OCI-LY1 (cell line): ENCODE results near the gene HEBP1.

Source experiments
- H2AFZ ChIP-seq: fragments of 200-600 bp; sonication (generic), shearing (Covaris generic); 2 replicates; pipeline ENCODE4 v1.6.0; 2014; ENCODE audit warnings: antibody characterized with exemption, mild to moderate bottlenecking, low read length
- H3F3A ChIP-seq: fragments of 200-600 bp; sonication (generic), shearing (Covaris generic); 2 replicates; pipeline ENCODE4 v1.6.0; 2014; ENCODE audit warnings: mild to moderate bottlenecking, antibody characterized with exemption, low read length, moderate library complexity; ENCODE audit not compliant: insufficient read depth
- H3K27ac ChIP-seq: fragments of 200-600 bp; sonication (generic); 2 replicates; pipeline ENCODE4 v1.5.1; 2014; ENCODE audit warnings: low read length, mixed run types, mild to moderate bottlenecking, low read depth; ENCODE audit not compliant: poor library complexity, severe bottlenecking
- H3K27me3 ChIP-seq: fragments of 200-600 bp; sonication (generic); 2 replicates; pipeline ENCODE4 v1.6.0; 2014; ENCODE audit warnings: antibody characterized with exemption, mild to moderate bottlenecking, low read length, moderate library complexity; ENCODE audit not compliant: insufficient read depth
- H3K36me3 ChIP-seq: fragments of 200-600 bp; sonication (generic); 2 replicates; pipeline ENCODE4 v1.6.1; 2014; ENCODE audit warnings: mild to moderate bottlenecking, antibody characterized with exemption, low read length, moderate library complexity, mixed read lengths; ENCODE audit not compliant: insufficient read depth
- H3K4me1 ChIP-seq: fragments of 200-600 bp; sonication (generic); 2 replicates; pipeline ENCODE4 v1.5.1; 2014; ENCODE audit warnings: mild to moderate bottlenecking, low read length, moderate library complexity; ENCODE audit not compliant: insufficient read depth, severe bottlenecking
- H3K4me2 ChIP-seq: fragments of 200-600 bp; sonication (generic), shearing (Covaris generic); 2 replicates; pipeline ENCODE4 v1.6.1; 2014; ENCODE audit warnings: low read length
- H3K4me3 ChIP-seq: fragments of 200-600 bp; sonication (generic); 2 replicates; pipeline ENCODE4 v1.5.1; 2014; ENCODE audit warnings: low read length, low read depth, mild to moderate bottlenecking, mixed read lengths; ENCODE audit not compliant: poor library complexity, severe bottlenecking
- H3K79me2 ChIP-seq: fragments of 200-600 bp; shearing (Covaris generic); 2 replicates; pipeline ENCODE4 v1.6.1; 2016; ENCODE audit warnings: mixed run types, low read length, mixed read lengths; ENCODE audit not compliant: insufficient read depth
- H3K9ac ChIP-seq: fragments of 200-600 bp; sonication (generic), shearing (Covaris generic); 2 replicates; pipeline ENCODE4 v1.6.1; 2014; ENCODE audit warnings: mild to moderate bottlenecking, low read length, mixed read lengths
- H3K9me2 ChIP-seq: fragments of 200-600 bp; sonication (generic), shearing (Covaris generic); 2 replicates; pipeline ENCODE4 v1.6.1; 2014; ENCODE audit warnings: low read depth, mild to moderate bottlenecking, low read length, mixed read lengths
- H3K9me3 ChIP-seq: fragments of 200-600 bp; shearing (Covaris generic); 2 replicates; pipeline ENCODE4 v1.6.1; 2014; ENCODE audit warnings: low read length, mixed read lengths
- H4K20me1 ChIP-seq: fragments of 200-600 bp; sonication (generic), shearing (Covaris generic); 2 replicates; pipeline ENCODE4 v1.6.0; 2016; ENCODE audit warnings: mild to moderate bottlenecking, low read length; ENCODE audit not compliant: insufficient read depth
- EZH2 ChIP-seq: fragments of 200-600 bp; sonication (generic), shearing (Covaris generic); IDR thresholded peaks from 2 replicates; pipeline ENCODE4 v1.8.0; 2017; ENCODE audit warnings: borderline replicate concordance, mixed run types, mild to moderate bottlenecking, antibody characterized with exemption, low read length, moderate library complexity, mixed read lengths
- TF ChIP-seq, protein P1 (sequence below): fragments of 200-600 bp; sonication (generic), shearing (Covaris generic); IDR thresholded peaks from 2 replicates; pipeline ENCODE4 v1.5.1; 2017; ENCODE audit warnings: mild to moderate bottlenecking, antibody characterized with exemption, low read length, moderate library complexity, mixed read lengths

HEBP1 gene

DNA sequence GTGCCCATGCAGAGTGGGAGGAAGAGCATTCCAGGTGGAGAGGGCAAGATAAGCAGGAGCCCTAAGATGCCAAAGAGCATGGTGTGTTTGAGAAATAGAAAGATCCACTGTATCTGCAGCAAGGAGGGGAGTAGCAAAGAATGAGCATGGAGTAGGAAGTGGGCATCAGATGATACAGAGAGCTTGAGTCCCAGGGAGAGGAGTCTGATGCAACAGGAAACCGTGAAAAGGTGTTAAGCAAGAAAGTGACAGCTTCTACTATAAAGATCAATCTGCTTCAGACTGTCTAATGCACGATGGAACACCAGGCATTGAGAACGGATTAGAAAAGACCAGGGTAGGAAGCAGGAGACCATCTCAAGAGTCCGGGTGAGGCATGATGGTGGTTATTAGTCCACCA lies 35.8 kb downstream of the HEBP1 start:
- Histone ChIP-seq H3K4me3 (no peak overlapping the region), H2AFZ (no peak overlapping the region), H3K27me3 (no peaks in the 10 kb centered on the region), H3K9me3 (no peaks in the 10 kb centered on the region), H3K27ac (no peak overlapping the region), H3K4me1 (no peaks in the 10 kb centered on the region), H3K9me2 (no peaks in the 10 kb centered on the region), H3K79me2 (no peaks in the 10 kb centered on the region), H3F3A (no peaks in the 10 kb centered on the region), H4K20me1 (no peaks in the 10 kb centered on the region), H3K9ac (no peak overlapping the region), H3K4me2 (no peak overlapping the region), H3K36me3 (no peaks in the 10 kb centered on the region)
- TF ChIP-seq, protein P1, sequence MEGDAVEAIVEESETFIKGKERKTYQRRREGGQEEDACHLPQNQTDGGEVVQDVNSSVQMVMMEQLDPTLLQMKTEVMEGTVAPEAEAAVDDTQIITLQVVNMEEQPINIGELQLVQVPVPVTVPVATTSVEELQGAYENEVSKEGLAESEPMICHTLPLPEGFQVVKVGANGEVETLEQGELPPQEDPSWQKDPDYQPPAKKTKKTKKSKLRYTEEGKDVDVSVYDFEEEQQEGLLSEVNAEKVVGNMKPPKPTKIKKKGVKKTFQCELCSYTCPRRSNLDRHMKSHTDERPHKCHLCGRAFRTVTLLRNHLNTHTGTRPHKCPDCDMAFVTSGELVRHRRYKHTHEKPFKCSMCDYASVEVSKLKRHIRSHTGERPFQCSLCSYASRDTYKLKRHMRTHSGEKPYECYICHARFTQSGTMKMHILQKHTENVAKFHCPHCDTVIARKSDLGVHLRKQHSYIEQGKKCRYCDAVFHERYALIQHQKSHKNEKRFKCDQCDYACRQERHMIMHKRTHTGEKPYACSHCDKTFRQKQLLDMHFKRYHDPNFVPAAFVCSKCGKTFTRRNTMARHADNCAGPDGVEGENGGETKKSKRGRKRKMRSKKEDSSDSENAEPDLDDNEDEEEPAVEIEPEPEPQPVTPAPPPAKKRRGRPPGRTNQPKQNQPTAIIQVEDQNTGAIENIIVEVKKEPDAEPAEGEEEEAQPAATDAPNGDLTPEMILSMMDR = no peak
- no peak for TF ChIP-seq EZH2

DNA sequence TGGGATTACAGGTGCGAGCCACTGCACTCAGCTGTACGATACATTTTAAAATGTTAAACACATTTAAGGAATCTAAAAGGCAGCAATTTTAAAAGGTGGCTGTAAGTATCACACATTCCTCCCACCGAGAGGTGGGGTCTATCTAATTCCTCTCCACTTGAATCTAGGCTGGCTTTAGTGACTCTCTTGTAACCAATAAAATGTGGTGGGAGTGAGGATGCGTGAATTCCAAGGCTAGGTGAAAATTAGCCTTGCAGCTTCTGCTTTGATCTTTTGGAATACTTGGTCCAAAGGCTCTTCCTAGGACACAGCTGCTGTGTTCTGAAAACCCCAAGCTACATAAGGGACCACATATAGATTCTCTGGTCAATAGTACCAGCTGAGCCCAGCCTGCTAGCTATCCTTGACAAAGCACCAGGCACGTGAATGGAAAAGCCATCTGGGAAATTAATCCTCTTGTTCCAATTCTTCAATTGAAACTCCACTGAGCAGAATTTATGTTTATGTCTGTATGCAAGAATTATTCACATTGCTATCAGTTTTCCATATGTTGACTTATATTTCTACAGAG lies 39.3 kb downstream of the HEBP1 start:
- no peak overlapping the region for H2AFZ ChIP-seq
- no peak for TF ChIP-seq EZH2
- TF ChIP-seq, protein P1 = no peak
- no peak overlapping the region for H3K4me3 ChIP-seq
- no peaks in the 10 kb centered on the region for H3K9me2 ChIP-seq
- no peaks in the 10 kb centered on the region for H3F3A ChIP-seq
- no peaks in the 10 kb centered on the region for H3K27me3 ChIP-seq
- no peaks in the 10 kb centered on the region for H3K79me2 ChIP-seq
- no peak overlapping the region for H3K9ac ChIP-seq
- H3K9me3 ChIP-seq = no peaks in the 10 kb centered on the region
- no peaks in the 10 kb centered on the region for H4K20me1 ChIP-seq
- no peaks in the 10 kb centered on the region for H3K36me3 ChIP-seq
- no peak overlapping the region for H3K4me2 ChIP-seq
- no peak overlapping the region for H3K27ac ChIP-seq
- H3K4me1 ChIP-seq = no peaks in the 10 kb centered on the region

DNA sequence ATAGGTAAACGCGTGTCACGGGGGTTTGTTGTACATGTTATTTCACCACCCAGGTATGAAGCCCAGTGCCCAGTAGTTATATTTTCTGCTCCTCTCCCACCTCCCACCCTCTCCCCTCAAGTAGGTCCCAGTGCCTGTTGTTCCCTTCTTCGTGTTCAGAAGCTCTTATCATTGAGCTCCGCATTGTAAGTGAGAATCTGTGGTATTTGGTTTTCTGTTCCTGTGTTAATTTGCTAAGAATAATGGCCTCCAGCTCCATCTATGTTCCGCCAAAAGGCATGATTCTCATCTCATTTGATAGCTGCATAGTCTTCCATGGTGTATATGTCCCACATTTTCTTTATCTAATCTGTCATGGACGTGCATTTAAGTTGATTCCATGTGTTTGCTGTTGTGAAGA lies 41.2 kb downstream of the HEBP1 start:
- no peak overlapping the region for H3K27ac ChIP-seq
- no peak overlapping the region for H3K4me2 ChIP-seq
- H3K4me1 ChIP-seq = no peaks in the 10 kb centered on the region
- no peaks in the 10 kb centered on the region for H3K27me3 ChIP-seq
- H2AFZ ChIP-seq = no peak overlapping the region
- no peaks in the 10 kb centered on the region for H3K9me3 ChIP-seq
- H3K36me3 ChIP-seq = no peaks in the 10 kb centered on the region
- TF ChIP-seq, protein P1 = no peak
- H3K9me2 ChIP-seq = no peaks in the 10 kb centered on the region
- no peaks in the 10 kb centered on the region for H3F3A ChIP-seq
- no peak overlapping the region for H3K9ac ChIP-seq
- H3K79me2 ChIP-seq = no peaks in the 10 kb centered on the region
- no peak overlapping the region for H3K4me3 ChIP-seq
- no peaks in the 10 kb centered on the region for H4K20me1 ChIP-seq
